Sigmoid colon (tissue), 4 donors: Measurements from ENCODE around the gene CEP20.

Experiments used
- EP300 ChIP-seq, 4 donors: sonication (generic); formaldehyde crosslinking; IDR thresholded peaks; one replicate each; pipeline ENCODE4 v1.6.1; 2017; ENCODE audit warnings: antibody characterized with exemption in 4 of 4
- POLR2A ChIP-seq, 2 donors: fragments of 450-650 bp; IDR thresholded peaks; one replicate each; pipeline ENCODE4 v1.6.1; 2016; ENCODE audit warnings: antibody characterized with exemption in 2 of 2, mild to moderate bottlenecking in 2 of 2, moderate library complexity in 2 of 2
- POLR2AphosphoS5 ChIP-seq, 4 donors: sonication (generic); formaldehyde crosslinking; IDR thresholded peaks; one replicate each; pipeline ENCODE4 v1.6.1; 2017; ENCODE audit warnings: antibody characterized with exemption in 4 of 4
- TF ChIP-seq, protein P1 (sequence below), 4 experiments: fragments of 450-650 bp in 3 of 4; fragments of 200-600 bp in 1 of 4; IDR thresholded peaks; one replicate each; pipeline ENCODE4 v1.5.1; 2016 to 2019; ENCODE audit warnings: antibody characterized with exemption in 4 of 4, mild to moderate bottlenecking in 3 of 4, moderate library complexity in 2 of 4

DNA sequence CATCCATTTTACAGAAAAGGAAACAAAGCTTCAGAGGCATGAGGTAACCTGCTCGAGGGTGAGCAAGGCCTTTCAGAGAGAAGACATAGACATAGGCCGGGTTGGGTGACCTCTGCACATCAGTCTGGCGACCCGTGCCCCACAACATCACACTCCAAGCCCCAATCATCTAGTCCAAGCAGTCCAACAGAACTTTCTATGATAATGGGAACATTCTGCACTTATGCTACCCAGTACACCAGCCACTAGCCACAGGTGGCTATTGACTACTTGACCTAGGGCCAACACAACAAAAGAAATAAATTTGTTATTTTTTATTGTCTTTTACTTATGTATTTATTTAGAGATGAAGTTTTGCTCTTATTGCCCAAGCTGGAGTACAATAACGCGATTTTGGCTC lies 52.3 kb downstream of the CEP20 start:
- peak in 2 of 4 donors; percentile 71 to 73 for TF ChIP-seq POLR2AphosphoS5 (IDR thresholded peaks at IDR 0.05)
- TF ChIP-seq POLR2A (IDR thresholded peaks at IDR 0.05), result no peak
- TF ChIP-seq, protein P1, sequence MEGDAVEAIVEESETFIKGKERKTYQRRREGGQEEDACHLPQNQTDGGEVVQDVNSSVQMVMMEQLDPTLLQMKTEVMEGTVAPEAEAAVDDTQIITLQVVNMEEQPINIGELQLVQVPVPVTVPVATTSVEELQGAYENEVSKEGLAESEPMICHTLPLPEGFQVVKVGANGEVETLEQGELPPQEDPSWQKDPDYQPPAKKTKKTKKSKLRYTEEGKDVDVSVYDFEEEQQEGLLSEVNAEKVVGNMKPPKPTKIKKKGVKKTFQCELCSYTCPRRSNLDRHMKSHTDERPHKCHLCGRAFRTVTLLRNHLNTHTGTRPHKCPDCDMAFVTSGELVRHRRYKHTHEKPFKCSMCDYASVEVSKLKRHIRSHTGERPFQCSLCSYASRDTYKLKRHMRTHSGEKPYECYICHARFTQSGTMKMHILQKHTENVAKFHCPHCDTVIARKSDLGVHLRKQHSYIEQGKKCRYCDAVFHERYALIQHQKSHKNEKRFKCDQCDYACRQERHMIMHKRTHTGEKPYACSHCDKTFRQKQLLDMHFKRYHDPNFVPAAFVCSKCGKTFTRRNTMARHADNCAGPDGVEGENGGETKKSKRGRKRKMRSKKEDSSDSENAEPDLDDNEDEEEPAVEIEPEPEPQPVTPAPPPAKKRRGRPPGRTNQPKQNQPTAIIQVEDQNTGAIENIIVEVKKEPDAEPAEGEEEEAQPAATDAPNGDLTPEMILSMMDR (IDR thresholded peaks at IDR 0.05), result no peak
- TF ChIP-seq EP300 (IDR thresholded peaks at IDR 0.05), result no peak
